Measurements from ENCODE around the gene RAB40C. TPM values are rescaled to one million over a fixed set of nuclear protein-coding genes. Genes with fewer than 3 reads are reported as not detected.
A peak's percentile ranks its signal among the peaks of the same experiment; 100 is the strongest.

The RAB40C gene
- total RNA-seq, 4 donors from 2014 or later, result 17.7 to 28.3 (median 22.1) TPM

- TF ChIP-seq EP300 (IDR thresholded peaks at IDR 0.05) (no peak), POLR2AphosphoS5 (IDR thresholded peaks at IDR 0.05) (no peak), POLR2A (IDR thresholded peaks at IDR 0.05) (no peak), CTCF (IDR thresholded peaks at IDR 0.05) (no peak)
- WGBS, 2 donors (ENCODE audit: low coverage in 1 of 2), result 77% methylated on average over 6 of the region's 50 CpGs; no CpG with 5 or more reads in 1 of the 2 donors
- H3K4me1 ChIP-seq, result peaks cover 0 to 23% (median 18%) of the 10 kb centered on the region in 3 donors
Measured at GRCh38 chr16:627454-628239, 37.8 kb downstream of the RAB40C start.

GRCh38 chr16:628321-629061 lies 38.6 kb downstream of the RAB40C start:
- Histone ChIP-seq H3K4me3 (no peak overlapping the region), H3K4me1 (peaks cover 0 to 23% (median 18%) of the 10 kb centered on the region in 3 donors), H3K9me3 (no peaks in the 10 kb centered on the region), H3K36me3 (peaks cover 0 to 53% of the 10 kb centered on the region in 2 donors), H3K27ac (no peak overlapping the region), H3K27me3 (peaks cover 19% of the 10 kb centered on the region)
- no peak for ATAC-seq
- TF ChIP-seq POLR2A (IDR thresholded peaks at IDR 0.05) (no peak), POLR2AphosphoS5 (IDR thresholded peaks at IDR 0.05) (no peak), CTCF (IDR thresholded peaks at IDR 0.05) (no peak), EP300 (IDR thresholded peaks at IDR 0.05) (no peak)
- WGBS, 2 donors (ENCODE audit: low coverage in 1 of 2), result 70% methylated on average over 2 of the region's 33 CpGs; no CpG with 5 or more reads in 1 of the 2 donors

More at GRCh38 chr16:627454-628239, 37.8 kb downstream of the RAB40C start:
- H3K36me3 ChIP-seq, result peaks cover 0 to 45% of the 10 kb centered on the region in 2 donors
- peak overlapping the region in 1 of 4 donors; percentile 19 for H3K27ac ChIP-seq
- H3K27me3 ChIP-seq, result peaks cover 17% of the 10 kb centered on the region
- no peak overlapping the region for H3K4me3 ChIP-seq
- no peak for ATAC-seq
- no peaks in the 10 kb centered on the region for H3K9me3 ChIP-seq

- TF ChIP-seq CTCF (IDR thresholded peaks at IDR 0.05) (no peak), POLR2A (IDR thresholded peaks at IDR 0.05) (no peak), POLR2AphosphoS5 (IDR thresholded peaks at IDR 0.05) (no peak), EP300 (IDR thresholded peaks at IDR 0.05) (no peak)
- H3K9me3 ChIP-seq, result no peaks in the 10 kb centered on the region
- no peak overlapping the region for H3K4me3 ChIP-seq
- peaks cover 0 to 26% (median 18%) of the 10 kb centered on the region in 3 donors for H3K4me1 ChIP-seq
- ATAC-seq, result no peak
- H3K27me3 ChIP-seq, result peaks cover 19% of the 10 kb centered on the region
- 90% methylated on average over 2 of the region's 29 CpGs; no CpG with 5 or more reads in 1 of the 2 donors for WGBS, 2 donors (ENCODE audit: low coverage in 1 of 2)
- H3K27ac ChIP-seq, result no peak overlapping the region
- H3K36me3 ChIP-seq, result peaks cover 0 to 61% of the 10 kb centered on the region in 2 donors
Measured at GRCh38 chr16:629185-629832, 39.4 kb downstream of the RAB40C start.

GRCh38 chr16:629833-630248 lies 40.0 kb downstream of the RAB40C start:
- H3K9me3 ChIP-seq, result no peaks in the 10 kb centered on the region
- H3K27ac ChIP-seq, result no peak overlapping the region
- H3K4me3 ChIP-seq, result no peak overlapping the region
- H3K27me3 ChIP-seq, result peaks cover 19% of the 10 kb centered on the region
- peaks cover 0 to 31% (median 18%) of the 10 kb centered on the region in 3 donors for H3K4me1 ChIP-seq
- H3K36me3 ChIP-seq, result peaks cover 0 to 66% of the 10 kb centered on the region in 2 donors
- no peak for ATAC-seq
- TF ChIP-seq POLR2AphosphoS5 (IDR thresholded peaks at IDR 0.05) (no peak), CTCF (IDR thresholded peaks at IDR 0.05) (no peak), POLR2A (IDR thresholded peaks at IDR 0.05) (no peak), EP300 (IDR thresholded peaks at IDR 0.05) (no peak)
- WGBS, 2 donors (ENCODE audit: low coverage in 1 of 2), result 47% methylated on average over 3 of the region's 11 CpGs; no CpG with 5 or more reads in 1 of the 2 donors
